Measurements from ENCODE around the gene EFCAB6.

EFCAB6 gene

GRCh38 chr22:43622886-43623285 is 189.2 kb downstream of the EFCAB6 start:
- peaks cover 3% of the 10 kb centered on the region for H3K27me3 ChIP-seq (ENCODE audit: insufficient read depth, poor library complexity, severe bottlenecking)
- H3K36me3 ChIP-seq (ENCODE audit: low read depth), result no peaks in the 10 kb centered on the region
- DNase-seq (ENCODE audit: low spot score) (no peak), ATAC-seq (ENCODE audit: low read depth) (no peak)
- no peak overlapping the region for H3K27ac ChIP-seq (ENCODE audit: poor library complexity, severe bottlenecking)
- no peaks in the 10 kb centered on the region for H3K4me1 ChIP-seq (ENCODE audit: insufficient read depth, poor library complexity, severe bottlenecking)
- TF ChIP-seq CTCF (IDR thresholded peaks at IDR 0.05; ENCODE audit: poor library complexity, severe bottlenecking), result no peak
- no peaks in the 10 kb centered on the region for H3K9me3 ChIP-seq (ENCODE audit: severe bottlenecking)
- H3K4me3 ChIP-seq (ENCODE audit: severe bottlenecking), result no peak overlapping the region

- no peaks in the 10 kb centered on the region for H3K36me3 ChIP-seq (ENCODE audit: low read depth)
- no peaks in the 10 kb centered on the region for H3K4me1 ChIP-seq (ENCODE audit: insufficient read depth, poor library complexity, severe bottlenecking)
- DNase-seq (ENCODE audit: low spot score) (no peak), ATAC-seq (ENCODE audit: low read depth) (no peak)
- H3K27me3 ChIP-seq (ENCODE audit: insufficient read depth, poor library complexity, severe bottlenecking), result peaks cover 3% of the 10 kb centered on the region
- H3K4me3 ChIP-seq (ENCODE audit: severe bottlenecking), result no peak overlapping the region
- TF ChIP-seq CTCF (IDR thresholded peaks at IDR 0.05; ENCODE audit: poor library complexity, severe bottlenecking), result no peak
- no peak overlapping the region for H3K27ac ChIP-seq (ENCODE audit: poor library complexity, severe bottlenecking)
- H3K9me3 ChIP-seq (ENCODE audit: severe bottlenecking), result no peaks in the 10 kb centered on the region
Measured at GRCh38 chr22:43620197-43620596, 191.9 kb downstream of the EFCAB6 start.

GRCh38 chr22:43618517-43618916 is 193.6 kb downstream of the EFCAB6 start:
- H3K4me3 ChIP-seq (ENCODE audit: severe bottlenecking), result no peak overlapping the region
- TF ChIP-seq CTCF (IDR thresholded peaks at IDR 0.05; ENCODE audit: poor library complexity, severe bottlenecking), result no peak
- no peak for DNase-seq (ENCODE audit: low spot score)
- no peaks in the 10 kb centered on the region for H3K36me3 ChIP-seq (ENCODE audit: low read depth)
- H3K27me3 ChIP-seq (ENCODE audit: insufficient read depth, poor library complexity, severe bottlenecking), result peaks cover 3% of the 10 kb centered on the region
- no peaks in the 10 kb centered on the region for H3K9me3 ChIP-seq (ENCODE audit: severe bottlenecking)
- H3K4me1 ChIP-seq (ENCODE audit: insufficient read depth, poor library complexity, severe bottlenecking), result no peaks in the 10 kb centered on the region
- no peak for ATAC-seq (ENCODE audit: low read depth)
- no peak overlapping the region for H3K27ac ChIP-seq (ENCODE audit: poor library complexity, severe bottlenecking)

- DNase-seq (ENCODE audit: low spot score) (no peak), ATAC-seq (ENCODE audit: low read depth) (no peak)
- H3K4me1 ChIP-seq (ENCODE audit: insufficient read depth, poor library complexity, severe bottlenecking), result no peaks in the 10 kb centered on the region
- no peak overlapping the region for H3K4me3 ChIP-seq (ENCODE audit: severe bottlenecking)
- H3K27ac ChIP-seq (ENCODE audit: poor library complexity, severe bottlenecking), result no peak overlapping the region
- no peaks in the 10 kb centered on the region for H3K36me3 ChIP-seq (ENCODE audit: low read depth)
- H3K9me3 ChIP-seq (ENCODE audit: severe bottlenecking), result no peaks in the 10 kb centered on the region
- TF ChIP-seq CTCF (IDR thresholded peaks at IDR 0.05; ENCODE audit: poor library complexity, severe bottlenecking), result no peak
- no peaks in the 10 kb centered on the region for H3K27me3 ChIP-seq (ENCODE audit: insufficient read depth, poor library complexity, severe bottlenecking)
Measured at GRCh38 chr22:43616645-43617044, 195.5 kb downstream of the EFCAB6 start.

- no peak overlapping the region for H3K27ac ChIP-seq (ENCODE audit: poor library complexity, severe bottlenecking)
- no peaks in the 10 kb centered on the region for H3K4me1 ChIP-seq (ENCODE audit: insufficient read depth, poor library complexity, severe bottlenecking)
- DNase-seq (ENCODE audit: low spot score) (no peak), ATAC-seq (ENCODE audit: low read depth) (no peak)
- no peak overlapping the region for H3K4me3 ChIP-seq (ENCODE audit: severe bottlenecking)
- no peaks in the 10 kb centered on the region for H3K36me3 ChIP-seq (ENCODE audit: low read depth)
- no peaks in the 10 kb centered on the region for H3K9me3 ChIP-seq (ENCODE audit: severe bottlenecking)
- no peaks in the 10 kb centered on the region for H3K27me3 ChIP-seq (ENCODE audit: insufficient read depth, poor library complexity, severe bottlenecking)
- no peak for TF ChIP-seq CTCF (IDR thresholded peaks at IDR 0.05; ENCODE audit: poor library complexity, severe bottlenecking)
Measured at GRCh38 chr22:43600265-43600664, 211.8 kb downstream of the EFCAB6 start.
